OCI-LY7 (cell line): ENCODE data around the gene STK10.

Source experiments
- EZH2phosphoT487 ChIP-seq: fragments of 200-600 bp; sonication (generic); IDR thresholded peaks from 2 replicates; pipeline ENCODE4 v1.6.1; 2018; ENCODE audit warnings: low read depth, borderline replicate concordance, mild to moderate bottlenecking, mixed run types, antibody characterized with exemption, low read length, moderate library complexity, mixed read lengths
- TF ChIP-seq, protein P1 (sequence below): fragments of 200-600 bp; sonication (generic); conservative IDR thresholded peaks from 2 replicates; pipeline ENCODE4 v1.5.1; 2014; ENCODE audit warnings: mild to moderate bottlenecking, antibody characterized with exemption, low read length, moderate library complexity, mixed read lengths

DNA sequence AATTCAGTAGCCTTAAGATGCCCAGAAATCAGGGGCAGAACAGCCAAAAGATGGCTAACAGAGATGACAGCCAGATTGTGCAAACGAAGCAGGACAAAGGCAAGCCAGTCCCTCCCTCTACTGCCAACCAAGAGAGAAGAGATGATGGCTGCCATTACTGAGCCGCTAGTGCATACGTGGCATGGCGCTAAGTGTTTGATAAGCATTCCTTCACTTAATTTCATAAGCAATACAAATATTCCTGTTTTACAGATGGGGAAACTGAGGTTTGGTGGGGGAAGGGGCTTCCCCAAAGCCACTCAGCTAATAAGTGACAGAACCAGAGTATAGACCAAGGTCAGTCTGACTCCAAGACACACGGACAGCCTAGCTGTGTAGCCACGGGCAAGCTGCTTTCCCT is 44.1 kb downstream of the STK10 start:
- TF ChIP-seq, protein P1, sequence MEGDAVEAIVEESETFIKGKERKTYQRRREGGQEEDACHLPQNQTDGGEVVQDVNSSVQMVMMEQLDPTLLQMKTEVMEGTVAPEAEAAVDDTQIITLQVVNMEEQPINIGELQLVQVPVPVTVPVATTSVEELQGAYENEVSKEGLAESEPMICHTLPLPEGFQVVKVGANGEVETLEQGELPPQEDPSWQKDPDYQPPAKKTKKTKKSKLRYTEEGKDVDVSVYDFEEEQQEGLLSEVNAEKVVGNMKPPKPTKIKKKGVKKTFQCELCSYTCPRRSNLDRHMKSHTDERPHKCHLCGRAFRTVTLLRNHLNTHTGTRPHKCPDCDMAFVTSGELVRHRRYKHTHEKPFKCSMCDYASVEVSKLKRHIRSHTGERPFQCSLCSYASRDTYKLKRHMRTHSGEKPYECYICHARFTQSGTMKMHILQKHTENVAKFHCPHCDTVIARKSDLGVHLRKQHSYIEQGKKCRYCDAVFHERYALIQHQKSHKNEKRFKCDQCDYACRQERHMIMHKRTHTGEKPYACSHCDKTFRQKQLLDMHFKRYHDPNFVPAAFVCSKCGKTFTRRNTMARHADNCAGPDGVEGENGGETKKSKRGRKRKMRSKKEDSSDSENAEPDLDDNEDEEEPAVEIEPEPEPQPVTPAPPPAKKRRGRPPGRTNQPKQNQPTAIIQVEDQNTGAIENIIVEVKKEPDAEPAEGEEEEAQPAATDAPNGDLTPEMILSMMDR = no peak
- no peak for TF ChIP-seq EZH2phosphoT487
